NCI-H2196 treated with DMSO at 0.1 percent for 48 hours (cell line): ENCODE measurements around the gene TBPL1.

ENCODE experiments used
- DNase-seq: peaks from one replicate; lab custom pipeline; 2025; ENCODE audit not compliant: unreplicated experiment; lab: John Stamatoyannopoulos, UW

The TBPL1 gene

GRCh38 chr6:134005800-134006199 lies 52.8 kb downstream of the TBPL1 start:
- no peak for DNase-seq

- DNase-seq, result peak; percentile 81
These were observed 54.1 kb downstream of the TBPL1 start for GRCh38 chr6:134007077-134007476.

GRCh38 chr6:134009876-134010275 lies 56.9 kb downstream of the TBPL1 start:
- DNase-seq, result no peak

- no peak for DNase-seq
These were observed 57.4 kb downstream of the TBPL1 start for GRCh38 chr6:134010400-134010799.

GRCh38 chr6:134010974-134011373 lies 58.0 kb downstream of the TBPL1 start:
- no peak for DNase-seq

- no peak for DNase-seq
These were observed 61.6 kb downstream of the TBPL1 start for GRCh38 chr6:134014588-134015137.

- no peak for DNase-seq
These were observed 62.9 kb downstream of the TBPL1 start for GRCh38 chr6:134015719-134016557.

GRCh38 chr6:134016558-134016814 lies 63.5 kb downstream of the TBPL1 start:
- no peak for DNase-seq

GRCh38 chr6:134020071-134020470 lies 67.0 kb downstream of the TBPL1 start:
- DNase-seq, result no peak

GRCh38 chr6:134020543-134020942 lies 67.5 kb downstream of the TBPL1 start:
- DNase-seq, result no peak

- DNase-seq, result no peak
These were observed 67.9 kb downstream of the TBPL1 start for GRCh38 chr6:134020968-134021367.

GRCh38 chr6:134021396-134022122 lies 68.5 kb downstream of the TBPL1 start:
- no peak for DNase-seq

- DNase-seq, result no peak
These were observed 69.6 kb downstream of the TBPL1 start for GRCh38 chr6:134022650-134023049.

- DNase-seq, result no peak
These were observed 73.6 kb downstream of the TBPL1 start for GRCh38 chr6:134026597-134026996.

- no peak for DNase-seq
These were observed 75.4 kb downstream of the TBPL1 start for GRCh38 chr6:134028438-134028837.

GRCh38 chr6:134029495-134030455 lies 76.8 kb downstream of the TBPL1 start:
- DNase-seq, result peak; percentile 55

- no peak for DNase-seq
These were observed 78.8 kb downstream of the TBPL1 start for GRCh38 chr6:134031696-134032255.

- no peak for DNase-seq
These were observed 81.5 kb downstream of the TBPL1 start for GRCh38 chr6:134034478-134034877.

GRCh38 chr6:134034961-134035822 lies 82.2 kb downstream of the TBPL1 start:
- DNase-seq, result peak; percentile 29

GRCh38 chr6:134035823-134036296 lies 82.8 kb downstream of the TBPL1 start:
- peak; percentile 87 for DNase-seq
